ENCODE results near the gene LEMD1.

The LEMD1 gene

Small RNA genes within 50 kb of the gene (microRNA-seq; reads per million reads assigned to microRNA genes)
- 4,053 reads per million, percentile 95 among the genes with 10 or more reads in this experiment for gene MIR135B

Measured in HL-60 (cell line).